Fibroblast of skin of left quadriceps (primary cell): ENCODE results near the gene MLH1.
A peak's percentile ranks its signal among the peaks of the same experiment; 100 is the strongest.
"Not testable (repeated sequence)": the region's sequence is repeated elsewhere in the genome, so short reads cannot be mapped to it uniquely, and the experiment has no call there.

Source experiments
- DNase-seq, 2 experiments: peaks; one replicate each; pipeline ENCODE4 v3.0.0-alpha.2; 2013; ENCODE audit warnings: low read depth in 2 of 2

The MLH1 gene

GRCh38 chr3:37032961-37033360, 39.6 kb downstream of the MLH1 start:
- no peak for DNase-seq

GRCh38 chr3:37037352-37037751, 44.0 kb downstream of the MLH1 start:
- DNase-seq, result no peak

- no peak for DNase-seq
Observed at GRCh38 chr3:37039161-37039846, 46.0 kb downstream of the MLH1 start.

DNA sequence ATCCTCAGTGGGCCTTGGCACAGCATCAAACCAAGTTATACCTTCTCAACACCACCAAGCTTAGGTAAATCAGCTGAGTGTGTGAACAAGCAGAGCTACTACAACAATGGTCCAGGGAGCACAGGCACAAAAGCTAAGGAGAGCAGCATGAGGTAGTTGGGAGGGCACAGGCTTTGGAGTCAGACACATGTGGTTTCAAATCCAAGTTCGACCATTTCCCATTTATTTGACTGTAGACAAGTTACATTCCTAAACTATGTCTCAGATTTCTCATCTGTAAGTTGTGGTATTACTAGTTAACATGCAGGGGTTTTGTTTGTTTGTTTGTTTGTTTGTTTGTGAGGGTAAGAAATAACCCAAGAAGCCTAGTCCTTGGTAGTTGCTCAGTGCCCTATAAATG, 46.9 kb downstream of the MLH1 start:
- no peak for DNase-seq

- DNase-seq, result no peak
Observed at GRCh38 chr3:37041546-37042195, 48.4 kb downstream of the MLH1 start.

DNA sequence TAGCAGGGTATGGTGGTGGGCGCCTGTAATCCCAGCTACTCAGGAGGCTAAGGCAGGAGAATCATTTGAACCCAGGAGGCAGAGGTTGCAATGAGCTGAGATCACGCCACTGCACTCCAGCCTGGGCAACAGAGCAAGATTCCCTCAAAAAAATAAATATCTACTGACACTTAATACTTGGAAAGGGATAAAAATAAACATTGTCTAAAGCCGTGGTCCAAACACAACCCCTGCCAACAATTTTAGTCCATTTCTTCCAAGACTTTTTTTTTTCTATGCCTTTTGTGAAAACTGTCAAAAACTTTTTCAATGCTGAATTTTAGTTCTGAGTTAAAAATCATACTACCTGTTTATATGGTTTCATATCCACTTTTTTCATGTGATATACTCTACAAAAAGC, 49.4 kb downstream of the MLH1 start:
- not testable (repeated sequence) for DNase-seq

DNA sequence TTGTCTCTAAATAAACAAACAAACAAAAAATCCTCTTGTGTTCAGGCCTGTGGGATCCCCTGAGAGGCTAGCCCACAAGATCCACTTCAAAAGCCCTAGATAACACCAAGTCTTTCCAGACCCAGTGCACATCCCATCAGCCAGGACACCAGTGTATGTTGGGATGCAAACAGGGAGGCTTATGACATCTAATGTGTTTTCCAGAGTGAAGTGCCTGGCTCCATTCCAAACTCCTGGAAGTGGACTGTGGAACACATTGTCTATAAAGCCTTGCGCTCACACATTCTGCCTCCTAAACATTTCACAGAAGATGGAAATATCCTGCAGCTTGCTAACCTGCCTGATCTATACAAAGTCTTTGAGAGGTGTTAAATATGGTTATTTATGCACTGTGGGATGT, 57.0 kb downstream of the MLH1 start:
- no peak for DNase-seq

DNA sequence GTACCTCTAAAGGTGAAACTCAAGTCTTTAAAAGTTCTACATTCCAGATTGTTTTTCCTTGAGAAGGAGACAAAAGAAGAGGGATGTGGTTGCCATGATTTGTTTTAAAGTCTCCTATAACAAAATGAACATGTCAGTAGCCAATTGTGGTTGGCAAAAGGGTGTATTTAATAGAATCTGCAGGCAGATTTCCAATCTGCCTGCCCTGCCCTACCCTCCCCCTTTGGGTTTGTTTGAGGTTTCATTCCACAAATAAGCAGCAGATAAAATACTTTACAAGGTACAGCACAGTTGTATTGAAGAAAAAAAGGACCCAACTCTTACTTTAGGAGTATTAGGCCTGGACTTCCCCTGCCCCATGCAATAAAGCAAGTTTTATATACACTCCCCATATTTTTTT, 59.5 kb downstream of the MLH1 start:
- DNase-seq, result no peak

GRCh38 chr3:37053337-37053736, 60.0 kb downstream of the MLH1 start:
- DNase-seq, result no peak

DNA sequence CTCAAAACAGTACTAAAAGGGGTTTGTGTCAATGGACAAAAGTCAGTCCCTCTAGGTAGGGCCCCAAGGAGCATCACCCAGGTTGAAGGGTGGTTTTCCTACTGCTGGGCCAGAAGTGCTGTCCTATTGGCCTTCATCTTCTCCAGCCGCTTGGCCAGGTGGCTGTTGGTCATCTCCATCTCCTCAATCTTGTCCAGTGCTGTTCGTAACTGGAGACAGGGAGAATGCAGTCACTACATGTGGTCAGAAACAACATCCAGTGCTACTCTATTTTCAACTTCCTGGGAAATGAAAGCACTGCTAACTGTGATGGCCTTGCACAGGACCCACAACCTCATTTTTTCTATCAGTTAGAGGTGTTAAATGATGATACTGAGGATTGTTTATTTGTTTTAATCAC, 60.4 kb downstream of the MLH1 start:
- no peak for DNase-seq

- DNase-seq, result no peak
Observed at GRCh38 chr3:37054370-37054769, 61.1 kb downstream of the MLH1 start.

GRCh38 chr3:37055077-37055476, 61.8 kb downstream of the MLH1 start:
- not testable (repeated sequence) for DNase-seq

DNA sequence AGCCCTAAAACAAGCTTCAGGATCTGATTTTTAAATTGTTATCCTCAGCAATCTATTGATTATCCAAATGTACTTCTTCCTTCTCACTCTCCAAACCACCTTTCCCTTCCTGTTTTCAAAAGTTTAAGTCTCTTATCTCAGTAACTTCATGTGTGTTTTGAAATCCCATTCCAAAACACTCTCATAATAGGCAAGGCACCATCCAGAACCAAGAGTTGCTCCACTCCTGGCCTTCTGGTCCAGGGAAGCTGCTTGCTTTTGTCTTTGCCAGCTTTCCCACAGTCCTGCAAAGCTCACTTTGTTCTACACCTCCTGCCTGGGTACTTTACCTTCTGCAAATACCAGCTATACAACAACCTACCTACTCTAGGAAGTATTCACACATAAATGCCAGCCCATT, 63.5 kb downstream of the MLH1 start:
- DNase-seq, result no peak

GRCh38 chr3:37058117-37058516, 64.8 kb downstream of the MLH1 start:
- DNase-seq, result no peak

- DNase-seq, result no peak
Observed at GRCh38 chr3:37064747-37065146, 71.4 kb downstream of the MLH1 start.

GRCh38 chr3:37067577-37067976, 74.3 kb downstream of the MLH1 start:
- no peak for DNase-seq

- DNase-seq, result no peak
Observed at GRCh38 chr3:37068031-37068430, 74.7 kb downstream of the MLH1 start.

GRCh38 chr3:37071921-37072320, 78.6 kb downstream of the MLH1 start:
- peak; percentile 50 to 64 for DNase-seq

- peak; percentile 90 to 92 for DNase-seq
Observed at GRCh38 chr3:37072892-37073291, 79.6 kb downstream of the MLH1 start.

DNA sequence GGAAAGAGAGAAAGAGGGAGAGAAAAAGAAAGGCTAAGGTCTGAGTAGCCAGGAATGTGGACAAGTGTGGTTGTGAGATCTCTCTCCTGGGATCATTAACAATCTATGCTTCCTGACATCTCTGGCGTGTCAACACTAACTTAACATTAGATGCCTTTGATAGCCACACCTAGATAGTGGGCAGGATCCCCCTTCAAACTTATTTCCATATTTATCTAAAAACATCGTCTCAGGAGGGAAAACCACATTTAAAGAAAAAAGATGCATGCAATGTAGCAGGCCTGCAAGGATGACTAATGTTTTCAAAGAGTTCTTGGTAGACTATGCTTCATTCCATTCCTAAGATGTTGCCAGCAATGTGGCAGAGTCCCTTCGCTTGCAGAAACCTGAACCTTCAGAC, 80.9 kb downstream of the MLH1 start:
- DNase-seq, result peak; percentile 45 to 47

- DNase-seq, result no peak
Observed at GRCh38 chr3:37075955-37076354, 82.6 kb downstream of the MLH1 start.

DNA sequence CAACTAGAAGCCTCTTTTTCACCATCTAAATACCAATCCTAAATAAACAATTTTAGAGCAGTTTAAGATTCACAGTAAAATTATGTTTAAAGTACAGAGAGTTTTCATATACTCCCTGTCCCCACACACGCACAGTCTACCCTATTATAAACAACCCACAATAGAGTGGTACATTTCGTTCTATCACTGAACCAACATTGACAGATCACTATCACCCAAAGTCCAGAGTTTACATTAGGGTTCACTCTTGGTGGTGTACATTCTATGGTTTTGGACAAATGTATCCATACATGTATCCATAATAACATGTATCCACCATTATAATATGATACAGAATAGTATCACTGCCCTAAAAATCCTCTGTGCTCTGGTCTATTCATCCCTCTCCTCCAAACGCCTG, 89.0 kb downstream of the MLH1 start:
- DNase-seq, result no peak

DNA sequence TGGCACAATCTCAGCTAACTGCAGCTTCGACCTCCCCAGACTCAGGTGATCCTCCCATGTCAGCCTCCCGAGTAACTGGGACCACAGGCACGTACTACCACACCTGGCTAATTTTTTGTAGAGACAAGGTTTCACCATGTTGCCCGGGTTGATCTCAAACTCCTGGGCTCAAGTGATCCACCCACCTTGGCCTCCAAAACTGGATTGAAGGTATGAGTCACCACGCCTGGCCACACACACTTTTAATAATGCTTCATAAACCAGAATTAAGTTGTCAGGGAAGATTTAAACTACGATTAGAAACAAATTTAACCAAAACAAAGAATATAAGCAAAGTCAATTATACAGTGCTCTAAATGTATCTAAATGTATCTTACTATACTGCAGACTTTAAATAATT, 93.6 kb downstream of the MLH1 start:
- no peak for DNase-seq

DNA sequence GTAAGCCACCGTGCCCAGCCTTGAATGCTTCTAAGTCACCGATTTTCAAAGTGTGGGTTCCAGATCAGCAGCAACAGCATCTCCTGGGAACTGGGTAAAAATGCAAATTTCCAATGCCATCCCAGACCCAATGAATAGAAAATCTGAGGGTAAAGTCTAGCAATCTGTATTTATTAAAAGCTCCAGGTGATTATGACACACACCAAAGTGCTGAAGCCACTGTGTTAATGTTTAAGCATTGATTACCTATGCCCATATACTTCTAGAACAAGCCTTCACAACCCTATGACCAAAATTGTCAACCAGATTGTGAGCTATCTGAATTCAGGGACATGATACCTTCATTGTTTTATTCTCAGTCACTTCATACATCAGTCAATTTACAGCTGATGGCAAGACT, 94.6 kb downstream of the MLH1 start:
- no peak for DNase-seq
